K562 (cell line): Measurements from ENCODE around the gene ANKRD12. TPM values are rescaled to one million over a fixed set of nuclear protein-coding genes. Genes with fewer than 3 reads are reported as not detected.

ENCODE experiments used
- ATF1 ChIP-seq, 2 experiments: fragments of 450-650 bp in 1 of 2; IDR thresholded peaks; 2 replicates each; pipeline ENCODE4 v1.6.1; 2016; ENCODE audit warnings: missing compliant biosample characterization in 1 of 2, missing genetic modification characterization in 1 of 2
- ATF2 ChIP-seq: sonication (generic); formaldehyde crosslinking; IDR thresholded peaks from 2 replicates; pipeline ENCODE4 v1.8.1; 2022; ENCODE audit warnings: missing genetic modification reagents
- GTF2F1 ChIP-seq: IDR thresholded peaks from 2 replicates; pipeline ENCODE4 v1.6.1; 2011; ENCODE audit warnings: low read depth, low read length, improper control_type of control experiment
- HDAC3 ChIP-seq: fragments of 450-650 bp; IDR thresholded peaks from 2 replicates; pipeline ENCODE4 v1.6.1; 2018; ENCODE audit warnings: borderline replicate concordance, mild to moderate bottlenecking, moderate library complexity; ENCODE audit not compliant: partially characterized antibody
- KAT8 ChIP-seq: fragments of 450-650 bp; IDR thresholded peaks from 2 replicates; pipeline ENCODE4 v1.6.1; 2016; ENCODE audit warnings: low read depth, mild to moderate bottlenecking
- MXI1 ChIP-seq: IDR thresholded peaks from 2 replicates; pipeline ENCODE4 v1.6.1; 2011; ENCODE audit warnings: low read depth, mild to moderate bottlenecking, improper control_type of control experiment, low read length
- NCOR1 ChIP-seq: fragments of 450-650 bp; IDR thresholded peaks from 2 replicates; pipeline ENCODE4 v1.6.1; 2016; ENCODE audit warnings: mild to moderate bottlenecking, moderate library complexity
- OTX1 ChIP-seq: fragments of 450-650 bp; formaldehyde crosslinking; IDR thresholded peaks from 2 replicates; pipeline ENCODE4 v1.4.0; 2022; ENCODE audit warnings: mild to moderate bottlenecking
- POLR3G ChIP-seq: IDR thresholded peaks from 2 replicates; pipeline ENCODE4 v1.6.1; 2011; ENCODE audit not compliant: insufficient read length, insufficient replicate concordance; ENCODE audit errors: extremely low read depth
- SRSF3 ChIP-seq: fragments of 200-400 bp; formaldehyde crosslinking; IDR thresholded peaks from 2 replicates; pipeline ENCODE4 v1.6.1; 2016; ENCODE audit warnings: mild to moderate bottlenecking, low read length, moderate library complexity; ENCODE audit not compliant: insufficient read depth
- STAT6 ChIP-seq: sonication (generic); formaldehyde crosslinking; IDR thresholded peaks from 2 replicates; pipeline ENCODE4 v1.8.1; 2023; ENCODE audit warnings: mild to moderate bottlenecking, missing genetic modification reagents
- TAF1 ChIP-seq: IDR thresholded peaks from 2 replicates; pipeline ENCODE4 v1.6.1; 2011; ENCODE audit warnings: mild to moderate bottlenecking, low read length, moderate library complexity; ENCODE audit not compliant: insufficient read depth, control insufficient read depth, severe bottlenecking; ENCODE audit errors: extremely low read depth
- ZMIZ1 ChIP-seq, 2 experiments: fragments of 150-350 bp in 1 of 2; IDR thresholded peaks; 2 replicates each; pipeline ENCODE4 v1.6.1; 2012 to 2016; ENCODE audit warnings: low read depth in 2 of 2, low read length in 2 of 2, mild to moderate bottlenecking in 1 of 2, moderate library complexity in 1 of 2
- ZNF175 ChIP-seq: fragments of 200-800 bp; sonication (Bioruptor generic); IDR thresholded peaks from 2 replicates; pipeline ENCODE4 v1.6.1; 2016; ENCODE audit warnings: low read depth, mild to moderate bottlenecking, missing genetic modification characterization, missing compliant biosample characterization
- ZNF561 ChIP-seq: fragments of 450-650 bp; formaldehyde crosslinking; conservative IDR thresholded peaks from 2 replicates; pipeline ENCODE4 v1.4.0; 2020; ENCODE audit warnings: mild to moderate bottlenecking, moderate library complexity
- ZNF717 ChIP-seq: fragments of 250-450 bp; sonication (Bioruptor Pico); IDR thresholded peaks from 2 replicates; pipeline ENCODE4 v1.5.0; 2021
- polyA plus RNA-seq, 8 experiments: library from polyadenylated mRNA; depleted of rRNA in 4 of 8; stranded (reverse) in 5 of 8; unstranded in 3 of 8; fragments of >200 nt; fragmentation: Nextera tagmentation in 2 of 8; fragmentation: Illumina TruSeq in 1 of 8; extraction: Ambion mirVana in 2 of 8; extraction: Trizol in 1 of 8; gene quantifications; 2 replicates each; pipeline versions ENCODE4 v1.2.1 to v1.2.3, GENCODE V29; 2011 to 2014; ENCODE audit warnings: inconsistent platforms in 1 of 8, missing spikeins in 1 of 8
- total RNA-seq, 7 experiments: library from RNA; depleted of rRNA in 6 of 7; stranded (reverse); fragments of >200 nt in 6 of 7; fragmentation: Illumina TruSeq in 2 of 7; extraction: Trizol in 2 of 7; gene quantifications; 2 replicates each; pipeline versions ENCODE4 v1.2.1 to v1.2.3, GENCODE V29; 2011 to 2021; ENCODE audit warnings: low replicate concordance in 1 of 7
- TF ChIP-seq, protein P1 (sequence below): fragments of 450-650 bp; IDR thresholded peaks from 2 replicates; pipeline ENCODE4 v1.6.1; 2016; ENCODE audit warnings: mild to moderate bottlenecking

Gene ANKRD12
- total and polyA plus RNA-seq, 9 of the 15 experiments (the other 6 are each of a cell fraction or from before 2014, with no cell fraction given), result 6.6 to 28.2 (median 16.0) TPM

DNA sequence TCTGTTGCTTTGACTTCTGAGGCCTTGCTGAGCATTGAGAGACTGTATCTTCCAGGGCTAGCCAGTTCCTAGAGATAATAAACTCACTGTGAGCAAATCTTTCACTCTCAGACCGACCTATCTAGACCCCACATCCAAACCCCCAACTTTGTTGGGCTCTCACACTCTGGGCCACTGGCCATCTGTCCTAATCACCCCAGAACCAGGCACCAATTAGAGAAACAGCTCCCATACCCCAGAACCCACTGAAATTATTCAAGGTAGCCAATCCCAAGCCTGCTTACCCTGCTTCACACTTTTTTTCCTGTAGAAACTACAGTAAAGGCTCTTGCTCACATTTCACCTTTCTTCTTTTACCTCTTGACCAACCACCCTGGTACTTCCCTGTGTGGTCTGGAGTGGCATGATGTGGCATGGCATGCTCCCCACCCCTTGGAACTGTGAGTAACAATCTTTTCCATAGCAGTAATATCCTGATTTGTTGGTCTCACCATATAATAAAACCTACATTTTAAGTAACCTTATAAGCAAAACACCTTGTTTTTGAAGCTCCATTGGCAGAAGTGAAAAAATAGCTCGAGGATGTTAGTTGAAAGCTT, 55.2 kb downstream of the ANKRD12 start (continued):
- TF ChIP-seq, protein P1, sequence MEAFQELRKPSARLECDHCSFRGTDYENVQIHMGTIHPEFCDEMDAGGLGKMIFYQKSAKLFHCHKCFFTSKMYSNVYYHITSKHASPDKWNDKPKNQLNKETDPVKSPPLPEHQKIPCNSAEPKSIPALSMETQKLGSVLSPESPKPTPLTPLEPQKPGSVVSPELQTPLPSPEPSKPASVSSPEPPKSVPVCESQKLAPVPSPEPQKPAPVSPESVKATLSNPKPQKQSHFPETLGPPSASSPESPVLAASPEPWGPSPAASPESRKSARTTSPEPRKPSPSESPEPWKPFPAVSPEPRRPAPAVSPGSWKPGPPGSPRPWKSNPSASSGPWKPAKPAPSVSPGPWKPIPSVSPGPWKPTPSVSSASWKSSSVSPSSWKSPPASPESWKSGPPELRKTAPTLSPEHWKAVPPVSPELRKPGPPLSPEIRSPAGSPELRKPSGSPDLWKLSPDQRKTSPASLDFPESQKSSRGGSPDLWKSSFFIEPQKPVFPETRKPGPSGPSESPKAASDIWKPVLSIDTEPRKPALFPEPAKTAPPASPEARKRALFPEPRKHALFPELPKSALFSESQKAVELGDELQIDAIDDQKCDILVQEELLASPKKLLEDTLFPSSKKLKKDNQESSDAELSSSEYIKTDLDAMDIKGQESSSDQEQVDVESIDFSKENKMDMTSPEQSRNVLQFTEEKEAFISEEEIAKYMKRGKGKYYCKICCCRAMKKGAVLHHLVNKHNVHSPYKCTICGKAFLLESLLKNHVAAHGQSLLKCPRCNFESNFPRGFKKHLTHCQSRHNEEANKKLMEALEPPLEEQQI, result peak; percentile 72
- no peak for TF ChIP-seq SRSF3
- TF ChIP-seq GTF2F1, result no peak
- no peak for TF ChIP-seq KAT8
- no peak for TF ChIP-seq STAT6 (CRISPR knock-in tag)
- no peak for TF ChIP-seq ATF2 (CRISPR knock-in tag)
- no peak for TF ChIP-seq OTX1 (CRISPR knock-in tag)
- TF ChIP-seq TAF1, result peak; percentile 20
- no peak for TF ChIP-seq ATF1 (CRISPR knock-in tag; IDR thresholded peaks at IDR 0.05)
- TF ChIP-seq ATF1 (tag; IDR thresholded peaks at IDR 0.05), result no peak
- no peak for TF ChIP-seq ZNF717
- no peak for TF ChIP-seq ZMIZ1 (IDR thresholded peaks at IDR 0.05; ENCODE audit: low read depth in 2 of 2, low read length in 2 of 2)
- TF ChIP-seq POLR3G, result no peak
- peak; percentile 92 for TF ChIP-seq NCOR1
- no peak for TF ChIP-seq ZNF561 (CRISPR knock-in tag)
- no peak for TF ChIP-seq MXI1
- TF ChIP-seq HDAC3, result no peak
- TF ChIP-seq ZNF175 (CRISPR knock-in tag), result no peak
